Pancreas (tissue), 10 donors: ENCODE results near the gene CYP2A7. TPM values are rescaled to one million over a fixed set of nuclear protein-coding genes. Genes with fewer than 3 reads are reported as not detected.
A peak's percentile ranks its signal among the peaks of the same experiment; 100 is the strongest.
"Not testable (repeated sequence)": the region's sequence is repeated elsewhere in the genome, so short reads cannot be mapped to it uniquely, and the experiment has no call there.

Experiments
- ATAC-seq, 4 donors: fragments of 200-7000 bp; cut with Tn5 transposase; one replicate each; pipeline versions ENCODE4 v1.8.0 to v1.9.1; 2020; ENCODE audit warnings: mild to moderate bottlenecking in 4 of 4, moderate library complexity in 4 of 4
- DNase-seq, 6 donors: peaks; one replicate each; pipeline ENCODE4 v3.0.0-alpha.2; 2020
- FAIRE-seq: peaks from 2 replicates; lab custom pipeline; 2012; peaks lifted over from hg19 to GRCh38; lab: Jason Lieb, UNC
- H3K27ac ChIP-seq, 4 donors: fragments of 200-600 bp; sonication (generic); 1 replicate in 3 of 4; 2 replicates in 1 of 4; pipeline versions ENCODE4 v1.5.0 to v1.8.0; 2020
- H3K27me3 ChIP-seq, 4 donors: fragments of 200-600 bp; one replicate each; pipeline ENCODE4 v1.8.0; 2021
- H3K36me3 ChIP-seq, 3 donors: fragments of 200-600 bp; sonication (generic) in 1 of 3; one replicate each; pipeline versions ENCODE4 v1.5.0 to v1.8.0; 2020 to 2021
- H3K4me1 ChIP-seq, 3 donors: fragments of 200-600 bp; one replicate each; pipeline ENCODE4 v1.8.0; 2021
- H3K4me3 ChIP-seq, 4 donors: fragments of 200-600 bp; sonication (generic) in 2 of 4; one replicate each; pipeline versions ENCODE4 v1.5.0 to v1.8.0; 2020 to 2021
- H3K9me3 ChIP-seq, 4 donors: fragments of 200-600 bp; one replicate each; pipeline ENCODE4 v1.8.0; 2021
- WGBS, 2 donors: extraction: QIAGEN DNeasy Blood & Tissue Kit; methylation state at CpG; one replicate each; pipeline ENCODE4 v1.1.7; 2013; 5-methylcytosine and 5-hydroxymethylcytosine counted together
- intact Hi-C, 3 donors: fragments of 100-400 bp; cut with DNase I; formaldehyde crosslinking; loops; one replicate each; pipeline versions ENCODE4 v1.11.1 to v1.14.2; 2022
- polyA plus RNA-seq, 2 donors: library from polyadenylated mRNA; stranded (reverse); fragments of 200-250 nt; gene quantifications; one replicate each; pipeline ENCODE4 v1.2.3, GENCODE V29; 2013
- total RNA-seq, 6 donors: library from RNA; stranded (reverse); fragmentation: NEBNext Ultra II Directional in 4 of 6; extraction: Animal tissue kit (Norgen Biotek cat#: 25700) in 4 of 6; gene quantifications; one replicate each; pipeline versions ENCODE4 v1.2.1 to v1.2.4, GENCODE V29; 2021 to 2023
- TF ChIP-seq, protein P1 (sequence below), 4 donors: fragments of 200-600 bp; sonication (generic) in 3 of 4; IDR thresholded peaks; one replicate each; pipeline versions ENCODE4 v1.5.0 to v1.8.0; 2021; ENCODE audit warnings: antibody characterized with exemption in 4 of 4
- donor health status: healthy with polysubstance abuse.
- donor health status: DM: no; HTN: no; CAD: no; lungs with moderate emphysema.
- donor health status: DM: no; HTN: no; CAD: no.
- donor health status: control.
- donor health status: control.
- donor health status: Bipolar disorder and iron deficiency.
- donor health status: DM: yes; HTN: yes; CAD: no.
- donor health status: DM: no; HTN: no; CAD: no.
- donor health status: DM: no; HTN: no; CAD: no.
- donor health status: DM: yes; HTN: yes; CAD: no.

The CYP2A7 gene, protein sequence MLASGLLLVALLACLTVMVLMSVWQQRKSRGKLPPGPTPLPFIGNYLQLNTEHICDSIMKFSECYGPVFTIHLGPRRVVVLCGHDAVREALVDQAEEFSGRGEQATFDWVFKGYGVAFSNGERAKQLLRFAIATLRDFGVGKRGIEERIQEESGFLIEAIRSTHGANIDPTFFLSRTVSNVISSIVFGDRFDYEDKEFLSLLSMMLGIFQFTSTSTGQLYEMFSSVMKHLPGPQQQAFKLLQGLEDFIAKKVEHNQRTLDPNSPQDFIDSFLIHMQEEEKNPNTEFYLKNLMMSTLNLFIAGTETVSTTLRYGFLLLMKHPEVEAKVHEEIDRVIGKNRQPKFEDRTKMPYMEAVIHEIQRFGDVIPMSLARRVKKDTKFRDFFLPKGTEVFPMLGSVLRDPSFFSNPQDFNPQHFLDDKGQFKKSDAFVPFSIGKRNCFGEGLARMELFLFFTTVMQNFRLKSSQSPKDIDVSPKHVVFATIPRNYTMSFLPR
- total RNA-seq (under 1 TPM in 1 of 6 donors, not detected in 5; 0.25 TPM), polyA plus RNA-seq (not detected)

DNA sequence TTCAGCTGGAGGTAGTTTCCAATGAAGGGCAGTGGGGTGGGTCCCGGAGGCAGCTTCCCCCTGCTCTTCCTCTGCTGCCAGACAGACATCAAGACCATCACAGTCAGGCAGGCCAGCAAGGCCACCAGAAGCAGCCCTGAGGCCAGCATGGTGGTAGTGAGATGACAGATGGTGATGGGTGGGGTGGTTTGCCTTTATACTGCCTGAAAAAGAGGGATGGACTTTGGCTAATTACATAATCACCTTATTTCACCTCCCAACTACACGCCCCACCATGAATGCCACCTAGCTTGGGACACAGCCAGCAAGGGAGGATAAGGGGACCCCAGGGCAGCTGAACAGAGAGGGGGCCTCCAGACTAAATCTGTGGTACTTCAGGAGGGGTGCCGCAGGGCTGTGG, at the start of gene CYP2A7:
Gene CYP2A7, minus strand, starts transcription at position 170 of the 400 bp plus-strand sequence. Its CDS starts 21 bp downstream, at position 149.
- FAIRE-seq, DNase-seq, H3K4me1 ChIP-seq, H3K27ac ChIP-seq, intact Hi-C loops, H3K9me3 ChIP-seq, H3K27me3 ChIP-seq, ATAC-seq, H3K36me3 ChIP-seq, H3K4me3 ChIP-seq: not testable (repeated sequence)
- WGBS, 2 donors = 65 to 81% methylated on average over 3 of the region's 3 CpGs

DNA sequence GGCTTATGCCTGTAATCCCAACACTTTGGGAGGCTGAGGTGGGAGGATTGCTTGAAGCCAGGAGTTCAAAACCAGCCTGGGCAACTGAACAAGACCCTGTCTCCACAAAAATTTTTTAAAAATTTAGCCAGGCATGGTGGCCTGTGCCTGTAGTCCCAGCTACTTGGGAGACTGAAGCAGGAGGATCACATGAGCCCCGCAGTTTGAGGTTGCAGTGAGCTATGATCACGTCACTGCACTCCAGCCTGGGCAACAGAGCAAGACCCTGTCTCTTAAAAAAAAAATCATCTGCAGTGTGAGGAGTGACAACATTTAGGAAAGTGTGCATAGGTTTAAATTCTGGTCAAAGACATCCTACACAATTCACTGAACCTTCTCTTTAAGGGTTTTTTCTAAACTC, 48.8 kb upstream of the CYP2A7 start:
- FAIRE-seq, intact Hi-C loops, ATAC-seq, H3K27me3 ChIP-seq, H3K27ac ChIP-seq, H3K36me3 ChIP-seq, H3K9me3 ChIP-seq, DNase-seq, H3K4me1 ChIP-seq, H3K4me3 ChIP-seq: not testable (repeated sequence)
- 87 to 95% methylated on average over 2 of the region's 2 CpGs for WGBS, 2 donors

DNA sequence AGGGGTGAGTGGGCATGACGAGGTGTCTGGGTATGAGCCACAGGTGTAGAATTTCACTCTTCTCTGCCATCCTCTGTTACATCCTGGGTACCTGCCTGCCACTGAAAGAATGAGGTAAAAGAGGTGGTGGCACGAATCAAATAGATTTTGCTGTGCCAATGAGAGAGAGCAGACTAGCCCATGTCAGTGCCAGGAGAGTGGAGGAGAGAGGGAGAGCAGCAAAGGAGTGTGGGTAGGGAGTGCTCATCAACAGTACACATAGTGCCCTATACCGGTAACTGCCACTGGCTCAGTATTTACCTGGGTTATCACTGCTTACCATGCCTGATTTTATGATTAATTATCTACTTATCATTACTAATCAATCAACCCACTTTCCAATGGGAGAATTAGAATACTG, 47.9 kb upstream of the CYP2A7 start:
- H3K4me1 ChIP-seq, H3K4me3 ChIP-seq, FAIRE-seq, H3K27me3 ChIP-seq, intact Hi-C loops, ATAC-seq, H3K36me3 ChIP-seq, H3K9me3 ChIP-seq, H3K27ac ChIP-seq, DNase-seq: not testable (repeated sequence)
- 39 to 43% methylated on average over 3 of the region's 3 CpGs for WGBS, 2 donors

DNA sequence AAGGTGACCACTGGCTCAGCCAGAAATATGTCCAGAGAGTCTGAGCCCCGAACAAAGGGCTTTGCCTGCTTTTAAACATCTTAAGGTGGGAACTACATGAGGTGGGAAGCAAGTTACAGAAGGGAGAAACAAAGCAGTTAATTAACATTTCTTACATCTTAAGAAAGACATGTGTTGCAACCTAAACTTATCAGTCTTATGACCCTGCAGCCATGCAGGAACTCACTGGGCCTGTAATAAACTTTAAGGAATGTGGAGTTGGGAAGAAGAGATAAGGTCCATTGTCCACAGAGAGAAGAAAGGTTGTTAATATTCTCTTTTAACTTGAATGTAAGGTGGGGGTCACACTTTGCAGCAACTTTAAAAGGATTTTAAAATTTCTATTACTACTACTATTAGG, 46.8 kb upstream of the CYP2A7 start:
- DNase-seq = no peak
- no peaks in the 10 kb centered on the region for H3K9me3 ChIP-seq
- FAIRE-seq = no peak
- no peaks in the 10 kb centered on the region for H3K36me3 ChIP-seq
- no peaks in the 10 kb centered on the region for H3K27me3 ChIP-seq
- ATAC-seq = no peak
- intact Hi-C loops = no loop called here
- WGBS, 2 donors = 57 to 74% methylated on average over 1 of the region's 1 CpG
- H3K4me1 ChIP-seq = no peaks in the 10 kb centered on the region
- TF ChIP-seq, protein P1, sequence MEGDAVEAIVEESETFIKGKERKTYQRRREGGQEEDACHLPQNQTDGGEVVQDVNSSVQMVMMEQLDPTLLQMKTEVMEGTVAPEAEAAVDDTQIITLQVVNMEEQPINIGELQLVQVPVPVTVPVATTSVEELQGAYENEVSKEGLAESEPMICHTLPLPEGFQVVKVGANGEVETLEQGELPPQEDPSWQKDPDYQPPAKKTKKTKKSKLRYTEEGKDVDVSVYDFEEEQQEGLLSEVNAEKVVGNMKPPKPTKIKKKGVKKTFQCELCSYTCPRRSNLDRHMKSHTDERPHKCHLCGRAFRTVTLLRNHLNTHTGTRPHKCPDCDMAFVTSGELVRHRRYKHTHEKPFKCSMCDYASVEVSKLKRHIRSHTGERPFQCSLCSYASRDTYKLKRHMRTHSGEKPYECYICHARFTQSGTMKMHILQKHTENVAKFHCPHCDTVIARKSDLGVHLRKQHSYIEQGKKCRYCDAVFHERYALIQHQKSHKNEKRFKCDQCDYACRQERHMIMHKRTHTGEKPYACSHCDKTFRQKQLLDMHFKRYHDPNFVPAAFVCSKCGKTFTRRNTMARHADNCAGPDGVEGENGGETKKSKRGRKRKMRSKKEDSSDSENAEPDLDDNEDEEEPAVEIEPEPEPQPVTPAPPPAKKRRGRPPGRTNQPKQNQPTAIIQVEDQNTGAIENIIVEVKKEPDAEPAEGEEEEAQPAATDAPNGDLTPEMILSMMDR (IDR thresholded peaks at IDR 0.05) = no peak
- H3K27ac ChIP-seq = no peak overlapping the region
- no peak overlapping the region for H3K4me3 ChIP-seq

DNA sequence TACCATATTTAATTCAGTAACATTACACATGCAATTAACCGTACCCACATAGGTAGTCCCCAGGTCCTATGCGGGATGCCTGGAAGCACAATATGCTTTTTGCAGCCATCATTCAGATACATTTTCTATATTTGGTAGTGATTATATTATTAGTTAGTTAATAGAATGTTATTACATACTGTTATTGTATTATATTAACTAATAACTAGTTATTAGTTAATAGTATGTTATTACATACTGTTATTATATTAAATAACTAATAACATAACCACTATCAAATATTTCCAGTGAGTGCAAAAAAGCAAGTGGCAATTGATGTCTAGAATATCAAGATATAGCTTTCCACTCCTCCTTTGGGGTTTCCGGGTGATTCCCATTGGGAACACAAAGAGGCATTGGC, 45.5 kb upstream of the CYP2A7 start:
- no peak for FAIRE-seq
- Histone ChIP-seq H3K27ac (no peak overlapping the region), H3K36me3 (no peaks in the 10 kb centered on the region), H3K4me1 (no peaks in the 10 kb centered on the region), H3K27me3 (no peaks in the 10 kb centered on the region), H3K9me3 (no peaks in the 10 kb centered on the region), H3K4me3 (no peak overlapping the region)
- TF ChIP-seq, protein P1 (IDR thresholded peaks at IDR 0.05) = no peak
- intact Hi-C loops = no loop called here
- WGBS, 2 donors = 65 to 73% methylated on average over 3 of the region's 3 CpGs
- no peak for ATAC-seq
- no peak for DNase-seq

DNA sequence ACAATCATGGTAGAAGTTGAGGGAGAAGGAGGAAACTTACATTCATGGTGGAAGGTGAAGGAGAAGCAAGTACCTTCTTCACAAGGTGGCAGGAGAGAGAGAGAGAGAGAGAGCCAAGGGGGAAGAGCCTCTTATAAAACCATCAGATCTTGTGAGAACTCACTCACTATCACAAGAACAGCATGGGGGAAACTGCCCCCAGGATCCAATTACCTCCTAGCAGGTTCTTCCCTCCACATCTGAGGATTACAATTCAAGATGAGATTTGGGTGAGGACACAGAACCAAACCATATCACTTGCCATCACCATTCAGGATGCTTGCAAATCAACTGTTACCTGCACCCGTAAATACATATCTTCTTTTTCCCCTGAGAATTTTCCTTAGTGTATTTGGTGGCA, 44.2 kb upstream of the CYP2A7 start:
- H3K9me3 ChIP-seq, FAIRE-seq, H3K27me3 ChIP-seq, H3K27ac ChIP-seq, DNase-seq, H3K4me1 ChIP-seq, H3K4me3 ChIP-seq, H3K36me3 ChIP-seq, intact Hi-C loops, ATAC-seq: not testable (repeated sequence)
- 77 to 86% methylated on average over 1 of the region's 1 CpG for WGBS, 2 donors

DNA sequence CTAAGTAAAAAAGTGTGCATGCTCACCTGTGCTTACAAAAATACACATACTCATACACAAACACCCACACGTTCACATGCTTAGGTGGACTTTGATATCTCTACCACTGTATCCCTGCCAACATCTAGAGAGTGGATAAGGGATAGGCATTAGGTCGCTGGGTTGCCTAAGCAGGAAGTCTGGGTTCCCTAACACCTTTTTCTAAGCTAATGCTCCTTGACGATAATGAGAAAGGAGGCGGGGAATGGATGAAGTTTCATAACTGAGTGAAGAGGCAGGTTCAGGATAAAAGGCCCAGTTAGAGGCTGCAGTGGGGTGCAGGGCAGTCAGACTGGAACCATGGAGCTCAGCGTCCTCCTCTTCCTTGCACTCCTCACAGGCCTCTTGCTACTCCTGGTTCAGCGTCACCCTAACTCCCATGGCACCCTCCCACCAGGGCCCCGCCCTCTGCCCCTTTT, 41.9 kb upstream of the CYP2A7 start:
- 56 to 62% methylated on average over 7 of the region's 7 CpGs for WGBS, 2 donors
- DNase-seq (peak in 2 of 6 donors; percentile 15 to 26), ATAC-seq (peak; percentile 70 to 88 (median 82)), FAIRE-seq (no peak)
- H3K4me1 ChIP-seq = no peaks in the 10 kb centered on the region
- TF ChIP-seq, protein P1 (IDR thresholded peaks at IDR 0.05) = no peak
- intact Hi-C loops = no loop called here
- no peak overlapping the region for H3K27ac ChIP-seq
- no peaks in the 10 kb centered on the region for H3K27me3 ChIP-seq
- no peaks in the 10 kb centered on the region for H3K36me3 ChIP-seq
- no peaks in the 10 kb centered on the region for H3K9me3 ChIP-seq
- H3K4me3 ChIP-seq = no peak overlapping the region

DNA sequence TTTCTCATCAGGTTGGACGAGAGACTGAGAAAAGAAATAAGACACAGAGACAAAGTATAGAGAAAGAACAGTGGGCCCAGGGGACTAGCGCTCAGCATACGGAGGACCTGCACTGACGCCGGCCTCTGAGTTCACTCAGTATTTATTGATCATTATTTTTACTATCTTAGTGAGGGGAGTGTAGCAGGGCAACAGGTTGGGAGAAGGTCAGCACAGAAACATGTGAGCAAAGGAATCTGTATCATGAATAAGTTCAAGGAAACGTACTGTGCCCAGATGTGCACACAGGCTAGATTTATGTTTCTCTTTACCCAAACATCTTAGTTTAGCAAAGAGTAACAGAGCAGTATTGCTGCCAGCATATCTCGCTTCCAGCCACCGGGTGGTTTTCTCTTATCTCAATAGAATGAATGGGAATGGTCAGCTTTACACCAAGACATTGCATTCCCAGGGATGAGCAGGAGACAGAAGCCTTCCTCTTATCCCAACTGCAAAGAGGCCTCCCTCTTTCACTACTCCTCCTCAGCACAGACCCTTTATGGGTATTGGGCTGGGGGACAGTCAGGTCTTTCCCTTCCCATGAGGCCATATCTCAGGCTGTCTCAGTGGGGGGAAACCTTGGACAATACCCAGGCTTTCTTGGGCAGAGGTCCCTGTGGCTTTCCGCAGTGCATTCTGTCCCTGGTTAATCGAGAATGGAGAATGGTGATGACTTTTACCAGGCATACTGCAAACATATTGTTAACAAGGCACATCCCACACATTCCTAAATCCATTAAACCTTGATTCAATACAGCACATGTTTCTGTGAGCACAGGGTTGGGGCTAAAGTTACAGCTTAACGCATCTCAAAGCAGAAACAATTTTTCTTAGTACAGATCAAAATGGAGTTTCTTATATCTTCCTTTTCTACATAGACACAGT, 40.5 kb upstream of the CYP2A7 start:
- not testable (repeated sequence) for H3K9me3 ChIP-seq, FAIRE-seq
- 51 to 56% methylated on average over 11 of the region's 11 CpGs for WGBS, 2 donors

More for the DNA sequence above, 40.5 kb upstream of the CYP2A7 start:
- H3K27me3 ChIP-seq, H3K4me3 ChIP-seq, DNase-seq, H3K4me1 ChIP-seq, ATAC-seq, H3K36me3 ChIP-seq, intact Hi-C loops, H3K27ac ChIP-seq: not testable (repeated sequence)
